ENCODE results near the gene ROBO4. TPM values are rescaled to one million over a fixed set of nuclear protein-coding genes. Genes with fewer than 3 reads are reported as not detected.

ROBO4 gene
- total and polyA plus RNA-seq, 9 of the 15 experiments (the other 6 are each of a cell fraction or from before 2014, with no cell fraction given), result not detected

DNA sequence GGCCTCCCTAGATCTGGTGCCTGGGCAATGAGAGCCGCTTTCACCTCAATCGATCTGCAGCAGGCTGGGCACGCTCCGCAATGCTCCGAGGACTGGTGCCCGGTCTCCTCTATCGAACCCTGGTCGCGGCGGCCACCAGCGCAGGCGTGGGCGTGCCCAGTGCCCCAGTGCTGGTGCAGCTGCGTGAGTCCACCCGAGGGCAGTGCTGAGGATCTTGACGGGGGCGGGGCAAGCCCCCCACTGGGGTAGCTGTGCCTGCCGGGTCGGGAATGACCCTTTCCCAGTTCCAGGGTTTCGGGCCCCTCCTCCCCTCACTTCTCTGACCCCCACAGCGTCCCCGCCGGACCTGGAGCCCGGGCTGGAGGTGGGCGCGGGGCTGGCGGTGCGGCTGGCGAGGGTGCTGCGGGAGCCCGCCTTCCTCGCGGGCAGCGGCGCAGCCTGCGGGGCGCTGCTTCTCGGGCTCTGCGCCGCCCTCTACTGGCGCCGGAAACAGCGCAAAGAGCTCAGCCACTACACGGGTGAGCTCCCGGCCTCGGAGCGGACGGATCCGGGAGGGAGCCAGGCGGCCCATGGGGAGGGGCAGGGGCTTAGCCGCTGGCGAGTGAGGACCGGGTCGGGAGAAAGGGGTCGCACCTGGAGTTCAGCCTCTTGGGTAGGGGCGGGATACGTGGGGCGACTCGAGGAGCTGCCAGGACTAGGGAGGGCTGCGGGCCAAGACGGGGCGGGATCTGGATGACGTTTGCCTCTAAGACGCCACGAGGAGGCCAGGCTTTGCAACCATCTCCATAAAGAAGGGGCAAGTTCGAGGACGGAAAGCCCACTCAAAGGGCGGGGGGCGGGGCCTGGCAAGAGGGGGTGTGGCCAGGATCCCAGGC, 21.5 kb downstream of the ROBO4 start (continued):
- peak; percentile 80 to 81 for TF ChIP-seq NRF1 (conservative IDR thresholded peaks at IDR 0.05 in 1 of 2, IDR thresholded peaks at IDR 0.05 in 1 of 2)
- peak; percentile 67 for TF ChIP-seq POLR2A (conservative IDR thresholded peaks at IDR 0.05)
- TF ChIP-seq CXXC5 (CRISPR knock-in tag; IDR thresholded peaks at IDR 0.05), result peak; percentile 79
- TF ChIP-seq HMGXB4 (CRISPR knock-in tag; IDR thresholded peaks at IDR 0.05), result peak; percentile 55; the same call in 1 of the 2 replicates
- no peak for TF ChIP-seq SPI1 (IDR thresholded peaks at IDR 0.05; ENCODE audit: borderline replicate concordance, low read depth, low read length)
- no peak for TF ChIP-seq ZSCAN29 (IDR thresholded peaks at IDR 0.05)
- TF ChIP-seq BCOR (IDR thresholded peaks at IDR 0.05), result peak; percentile 61; the same call in 1 of the 2 replicates
- no peak for TF ChIP-seq ZNF785 (CRISPR knock-in tag; IDR thresholded peaks at IDR 0.05)
- TF ChIP-seq ZNF316 (IDR thresholded peaks at IDR 0.05), result no peak
- no peak for TF ChIP-seq CCAR2 (IDR thresholded peaks at IDR 0.05; ENCODE audit: low read depth, low read length)
- TF ChIP-seq DMBX1 (CRISPR knock-in tag; IDR thresholded peaks at IDR 0.05; ENCODE audit: borderline replicate concordance), result no peak
- no peak for TF ChIP-seq ZNF184 (CRISPR knock-in tag; IDR thresholded peaks at IDR 0.05)
- TF ChIP-seq ZBTB33 (CRISPR knock-in tag; IDR thresholded peaks at IDR 0.05), result no peak
- no peak for TF ChIP-seq RFX5 (IDR thresholded peaks at IDR 0.05; ENCODE audit: low read depth, low read length)
- no peak for TF ChIP-seq ZNF3 (CRISPR knock-in tag; IDR thresholded peaks at IDR 0.05)
- TF ChIP-seq ZNF449 (CRISPR knock-in tag; IDR thresholded peaks at IDR 0.05), result no peak
- peak in 1 of 3 experiments; percentile 63; a peak in 2 of 6 replicates for TF ChIP-seq ZBTB11 (CRISPR knock-in tag; IDR thresholded peaks at IDR 0.05)
- no peak for TF ChIP-seq GTF2E2 (tag; IDR thresholded peaks at IDR 0.05)
- TF ChIP-seq HCFC1 (IDR thresholded peaks at IDR 0.05; ENCODE audit: low read depth, low read length), result 0 out of 2 replicates have a peak, but pooled peaks have one; percentile 7
- TF ChIP-seq PRPF4 (IDR thresholded peaks at IDR 0.05; ENCODE audit: insufficient read depth, low read depth, low read length, poor library complexity, severe bottlenecking), result no peak

Measured in K562 (cell line).